Dermis blood vessel endothelial cell (primary cell): ENCODE measurements around the gene ST6GALNAC3. TPM values are rescaled to one million over a fixed set of nuclear protein-coding genes. Genes with fewer than 3 reads are reported as not detected.
"Not testable (repeated sequence)": the region's sequence is repeated elsewhere in the genome, so short reads cannot be mapped to it uniquely, and the experiment has no call there.

Experiments
- DNase-seq: peaks from one replicate; pipeline ENCODE4 v3.0.0; 2010
- total RNA-seq: library from RNA; depleted of rRNA; stranded (reverse); fragments of >200 nt; gene quantifications from 2 replicates; pipeline ENCODE4 v1.2.3, GENCODE V29; 2014

Gene ST6GALNAC3
- total RNA-seq, result 44.9 and 67.6 TPM in 2 replicates

- DNase-seq, result peak; percentile 77
Observed at GRCh38 chr1:76074321-76075187, at the start of gene ST6GALNAC3. Gene ST6GALNAC3 (plus strand): TSS chr1:76074746.

DNA sequence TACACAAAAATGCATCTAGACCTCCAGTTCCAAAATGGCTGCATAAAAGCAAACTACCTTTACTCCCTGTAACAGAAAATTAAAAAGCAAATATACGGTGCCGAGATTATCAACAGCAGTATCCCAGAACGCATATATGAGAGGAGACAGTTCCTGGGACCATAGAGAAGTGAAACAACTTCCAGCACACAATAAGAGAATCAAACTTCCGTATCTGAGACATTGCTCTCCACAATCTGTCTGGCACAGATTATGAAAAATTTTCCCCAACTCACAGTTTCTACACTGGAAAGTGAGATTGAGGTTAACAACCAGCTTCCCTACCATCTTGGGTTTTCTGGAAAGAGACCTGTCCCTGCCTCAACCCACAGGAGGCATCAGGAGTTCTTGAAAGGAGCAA, 47.2 kb upstream of the ST6GALNAC3 start:
- no peak for DNase-seq

GRCh38 chr1:76029331-76029730, 45.2 kb upstream of the ST6GALNAC3 start:
- DNase-seq, result no peak

DNA sequence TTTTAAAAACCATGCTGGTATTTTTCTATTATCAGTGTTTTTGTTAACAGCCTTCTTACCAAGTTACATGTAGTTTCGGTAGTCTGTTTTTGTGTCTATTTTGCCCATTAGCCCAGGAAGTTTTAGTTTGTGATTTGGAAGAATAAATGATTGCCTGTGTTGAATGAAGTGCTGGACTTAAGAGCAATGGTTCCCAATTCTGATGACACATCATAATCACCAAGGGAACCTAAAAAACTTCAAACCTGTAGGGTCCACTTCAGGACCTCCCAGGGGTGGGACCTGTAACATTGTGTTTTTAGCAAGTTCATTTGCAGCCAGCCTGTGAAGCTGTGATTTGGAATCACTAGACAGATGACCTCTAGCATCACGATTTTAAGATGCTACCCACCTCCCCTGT, 43.0 kb upstream of the ST6GALNAC3 start:
- DNase-seq, result no peak

DNA sequence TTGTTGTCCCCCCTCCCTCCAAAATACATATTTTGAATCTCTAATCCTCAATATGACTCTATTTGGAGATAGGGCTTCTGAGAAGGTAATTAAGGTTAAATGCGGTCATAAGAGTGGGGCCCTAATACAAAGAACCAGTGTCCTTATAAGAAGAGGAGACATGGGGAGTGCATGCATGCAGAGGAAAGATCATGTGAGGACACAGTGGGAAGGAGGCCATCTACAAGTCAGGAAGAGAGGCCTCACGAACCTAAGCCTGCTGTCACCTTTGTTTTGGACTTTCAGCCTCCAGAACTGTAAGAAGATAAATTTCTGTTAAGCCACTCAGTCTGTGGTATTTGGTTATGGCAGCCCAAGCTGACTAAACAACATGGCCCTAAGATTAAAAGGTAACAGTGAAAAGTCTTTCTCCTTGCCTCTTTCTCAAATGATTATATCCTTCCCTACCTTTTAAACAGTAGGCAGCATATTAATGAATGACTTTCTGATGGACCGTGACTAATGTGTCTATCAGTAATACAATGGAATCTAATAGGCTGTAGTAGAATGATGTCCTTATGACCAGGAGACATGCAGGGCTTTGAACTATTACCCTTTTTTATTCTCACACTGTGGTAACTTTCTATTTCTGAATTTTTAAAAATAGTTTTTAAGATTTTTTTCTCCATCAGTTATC, 40.6 kb upstream of the ST6GALNAC3 start:
- DNase-seq, result no peak

DNA sequence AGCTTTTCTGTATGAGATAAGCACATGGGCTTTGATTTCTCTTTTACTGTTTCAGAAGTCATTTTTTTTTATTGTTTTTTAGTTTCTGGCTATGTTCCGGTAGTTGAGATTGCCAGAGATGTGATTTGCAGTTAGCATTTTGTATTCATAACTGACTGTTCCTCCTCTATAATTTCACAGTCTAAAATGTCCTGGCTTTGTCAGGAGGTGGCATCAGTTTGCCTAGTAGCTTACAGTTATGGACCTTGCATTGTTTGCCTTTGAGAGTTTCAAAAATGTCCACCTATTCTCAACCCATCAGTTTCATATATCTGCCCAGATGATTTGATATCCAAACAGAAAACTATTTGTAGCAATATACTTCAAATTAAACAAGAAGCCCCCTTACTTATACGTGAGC, 39.5 kb upstream of the ST6GALNAC3 start:
- DNase-seq, result peak; percentile 42

DNA sequence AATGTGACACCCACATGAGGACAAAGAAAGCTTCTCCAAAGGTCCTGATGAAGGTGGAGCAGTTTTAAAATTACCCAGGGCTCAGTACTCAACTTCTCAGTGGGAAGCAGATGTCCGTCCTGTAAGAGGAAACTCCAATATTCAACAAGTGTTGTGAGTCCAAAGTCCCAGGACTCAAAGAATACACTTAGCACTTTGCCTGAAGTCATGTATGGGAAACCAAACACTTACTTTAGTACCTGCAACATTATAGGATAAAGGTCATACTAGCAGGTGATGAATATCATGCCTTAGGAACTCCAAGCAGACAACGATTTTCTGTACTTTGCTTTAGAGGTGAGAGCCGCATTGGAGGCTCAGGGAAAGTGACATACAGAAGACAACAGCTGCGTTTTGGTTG, 37.2 kb upstream of the ST6GALNAC3 start:
- DNase-seq, result no peak

DNA sequence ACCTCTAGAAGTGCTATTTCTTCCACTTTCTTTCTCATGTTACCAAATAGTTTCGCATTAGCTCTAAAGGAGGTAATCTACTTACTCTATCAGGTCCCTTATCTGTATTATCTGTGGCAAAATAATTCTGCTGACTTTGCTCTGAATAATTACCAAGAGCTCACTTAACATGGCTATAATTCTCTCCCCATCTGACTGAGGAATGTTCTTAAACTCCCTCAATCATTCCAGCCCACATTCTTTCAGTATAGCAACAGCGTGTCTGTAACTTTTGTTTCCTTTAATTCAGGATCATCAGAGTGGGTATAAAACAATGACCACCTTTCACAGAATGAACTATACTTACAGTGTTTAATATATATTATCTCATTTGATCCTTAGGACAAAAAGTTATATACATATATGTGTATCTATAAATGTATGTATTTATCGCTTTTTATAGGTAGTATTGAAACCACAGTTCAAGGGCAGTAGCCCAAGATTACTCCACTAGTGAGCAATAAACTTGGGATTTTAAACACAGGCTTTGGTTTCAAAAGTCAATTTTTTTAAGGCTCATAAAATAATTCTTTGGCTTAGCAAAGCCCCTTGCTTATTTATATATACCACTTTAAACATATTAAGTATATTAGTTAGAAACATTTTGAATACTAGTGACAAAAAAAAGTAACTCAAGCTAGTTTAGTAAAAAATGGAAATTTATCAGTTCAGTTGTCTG, 36.1 kb upstream of the ST6GALNAC3 start:
- no peak for DNase-seq

DNA sequence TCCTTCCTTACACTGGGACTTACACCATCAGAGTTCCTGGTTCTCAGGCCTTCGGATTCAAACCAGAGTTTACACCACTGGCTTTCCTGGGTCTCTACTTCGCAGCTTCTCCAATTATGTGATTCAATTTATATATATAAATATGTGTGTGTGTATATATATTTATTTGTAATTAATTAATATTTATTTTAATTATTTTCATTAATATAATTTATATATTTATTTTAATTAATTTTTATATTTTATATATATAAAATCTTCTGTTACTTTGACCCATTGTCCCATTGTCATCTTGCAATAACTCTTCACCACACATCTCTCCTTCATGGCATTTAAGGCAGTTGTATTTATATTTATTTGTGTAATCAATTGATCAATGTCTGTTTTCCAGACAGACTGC, 28.4 kb upstream of the ST6GALNAC3 start:
- no peak for DNase-seq

GRCh38 chr1:76048219-76048618, 26.3 kb upstream of the ST6GALNAC3 start:
- no peak for DNase-seq

DNA sequence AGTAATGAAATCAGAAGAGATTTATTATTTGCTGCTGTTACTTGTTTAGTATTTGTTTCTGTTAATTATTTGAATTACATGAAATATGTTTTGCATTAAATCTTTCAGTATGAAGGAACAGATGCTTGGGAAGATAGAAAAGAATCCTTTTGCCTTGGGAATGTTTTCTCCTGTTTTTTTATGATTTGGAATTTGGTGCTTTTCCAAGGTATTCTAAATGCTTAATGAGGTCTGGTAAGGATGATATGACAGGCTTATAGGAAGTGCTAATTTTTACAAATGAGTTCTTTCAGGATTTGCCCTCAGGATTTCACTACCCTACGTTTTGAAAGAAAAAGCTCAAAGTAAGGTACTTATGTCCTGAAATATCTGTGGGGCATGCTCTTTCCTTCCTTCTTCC, 25.6 kb upstream of the ST6GALNAC3 start:
- DNase-seq, result no peak

- no peak for DNase-seq
Observed at GRCh38 chr1:76049498-76049897, 25.0 kb upstream of the ST6GALNAC3 start.

DNA sequence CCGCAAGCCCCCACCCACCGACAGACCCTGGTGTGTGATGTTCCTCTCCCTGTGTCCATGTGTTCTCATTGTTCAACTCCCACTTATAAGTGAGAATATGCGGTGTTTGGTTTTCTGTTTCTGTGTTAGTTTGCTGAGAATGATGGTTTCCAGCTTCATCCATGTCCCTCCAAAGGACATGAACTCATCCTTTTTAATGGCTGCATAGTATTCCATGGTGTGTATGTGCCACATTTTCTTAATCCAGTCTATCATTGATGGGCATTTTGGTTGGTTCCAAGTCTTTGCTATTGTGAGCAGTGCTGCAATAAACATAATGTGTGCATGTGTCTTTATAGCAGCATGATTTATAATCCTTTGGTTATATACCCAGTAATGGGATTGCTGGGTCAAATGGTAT, 24.5 kb upstream of the ST6GALNAC3 start:
- DNase-seq, result not testable (repeated sequence)

DNA sequence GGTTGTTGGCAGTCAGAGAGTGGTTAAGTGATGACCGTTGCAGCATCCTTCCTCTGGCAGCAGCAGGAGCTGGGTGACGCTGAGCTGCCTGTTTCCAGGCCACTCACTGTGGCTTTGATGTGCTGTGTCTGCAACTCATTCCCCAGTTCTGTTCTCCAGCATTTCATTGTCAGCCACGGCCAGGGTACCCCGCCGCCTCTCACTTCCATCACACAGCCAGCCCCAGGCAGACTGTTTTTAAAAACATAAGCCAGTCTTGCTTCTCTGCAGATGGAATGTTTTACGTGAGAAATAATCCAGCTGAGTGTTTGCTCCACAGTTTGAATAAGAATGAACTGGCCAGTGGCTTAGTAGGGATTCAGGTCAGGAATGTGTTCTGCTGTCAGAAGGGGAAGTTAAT, 21.5 kb upstream of the ST6GALNAC3 start:
- no peak for DNase-seq

- DNase-seq, result no peak
Observed at GRCh38 chr1:76054359-76054758, 20.2 kb upstream of the ST6GALNAC3 start.

- no peak for DNase-seq
Observed at GRCh38 chr1:76055987-76056386, 18.6 kb upstream of the ST6GALNAC3 start.

- DNase-seq, result no peak
Observed at GRCh38 chr1:76059451-76059850, 15.1 kb upstream of the ST6GALNAC3 start.

DNA sequence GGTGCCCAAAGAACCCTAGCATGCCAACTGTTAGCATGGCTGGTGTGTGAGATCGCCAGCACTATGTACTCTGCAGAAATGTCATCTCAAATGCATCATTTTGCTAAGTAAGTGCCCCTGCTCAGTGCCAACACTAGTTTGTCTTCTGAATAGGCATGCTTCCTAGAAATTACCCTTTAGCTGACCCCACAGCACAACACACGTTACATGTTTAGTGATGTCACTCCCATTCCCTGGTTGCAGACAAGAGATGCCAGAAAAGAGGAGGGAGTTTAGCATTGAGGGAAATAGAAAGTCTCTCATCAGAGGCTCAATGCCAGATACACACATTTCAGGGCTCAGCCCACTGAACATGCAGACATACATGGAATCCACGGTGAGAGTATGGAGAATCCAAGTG, 9.3 kb upstream of the ST6GALNAC3 start:
- DNase-seq, result no peak

- DNase-seq, result peak; percentile 38
Observed at GRCh38 chr1:76066394-76066793, 8.2 kb upstream of the ST6GALNAC3 start.

GRCh38 chr1:76068542-76068941, 6.0 kb upstream of the ST6GALNAC3 start:
- DNase-seq, result peak; percentile 74

- peak; percentile 50 for DNase-seq
Observed at GRCh38 chr1:76068953-76069561, 5.5 kb upstream of the ST6GALNAC3 start.

DNA sequence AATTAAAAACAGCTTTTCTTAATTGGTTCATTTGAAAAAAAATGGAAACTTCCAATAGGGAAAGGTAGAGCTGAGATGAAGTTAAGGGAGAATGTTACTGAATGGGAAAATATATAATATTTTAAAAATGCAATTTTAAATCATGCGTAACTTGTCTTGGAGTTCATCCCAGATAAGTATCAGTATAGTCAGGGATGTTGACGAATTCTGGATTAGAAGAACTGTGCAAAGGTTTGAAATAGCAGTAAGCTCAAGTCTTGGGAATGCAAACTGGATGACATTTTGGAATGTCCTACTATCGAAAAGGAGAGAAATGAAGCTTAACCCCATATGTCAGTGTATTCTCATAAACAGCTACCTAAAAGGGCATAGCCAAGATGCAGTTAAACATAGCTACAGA, 4.0 kb upstream of the ST6GALNAC3 start:
- no peak for DNase-seq

- no peak for DNase-seq
Observed at GRCh38 chr1:76073481-76073880, 1.1 kb upstream of the ST6GALNAC3 start.
